Lung microvascular endothelial cell (primary cell): ENCODE measurements around the gene MAN2A1. TPM values are rescaled to one million over a fixed set of nuclear protein-coding genes. Genes with fewer than 3 reads are reported as not detected.

ENCODE experiments used
- DNase-seq, 2 donors: peaks; one replicate each; pipeline versions ENCODE4 v3.0.0 to v3.0.0-alpha.2; 2010; ENCODE audit warnings: low read depth in 2 of 2
- total RNA-seq: library from RNA; depleted of rRNA; stranded (reverse); fragments of >200 nt; gene quantifications from 2 replicates; pipeline ENCODE4 v1.2.1, GENCODE V29; 2014

The MAN2A1 gene
- total RNA-seq, 1 donor from 2014 or later, result 45.4 TPM

- DNase-seq, result no peak
Measured at GRCh38 chr5:109681763-109682162, 8.0 kb upstream of the MAN2A1 start.

GRCh38 chr5:109682383-109682782 lies 7.3 kb upstream of the MAN2A1 start:
- no peak for DNase-seq

- no peak for DNase-seq
Measured at GRCh38 chr5:109685916-109686315, 3.8 kb upstream of the MAN2A1 start.

GRCh38 chr5:109688630-109688969 lies 1.1 kb upstream of the MAN2A1 start:
- peak; percentile 52 to 61 for DNase-seq

DNA sequence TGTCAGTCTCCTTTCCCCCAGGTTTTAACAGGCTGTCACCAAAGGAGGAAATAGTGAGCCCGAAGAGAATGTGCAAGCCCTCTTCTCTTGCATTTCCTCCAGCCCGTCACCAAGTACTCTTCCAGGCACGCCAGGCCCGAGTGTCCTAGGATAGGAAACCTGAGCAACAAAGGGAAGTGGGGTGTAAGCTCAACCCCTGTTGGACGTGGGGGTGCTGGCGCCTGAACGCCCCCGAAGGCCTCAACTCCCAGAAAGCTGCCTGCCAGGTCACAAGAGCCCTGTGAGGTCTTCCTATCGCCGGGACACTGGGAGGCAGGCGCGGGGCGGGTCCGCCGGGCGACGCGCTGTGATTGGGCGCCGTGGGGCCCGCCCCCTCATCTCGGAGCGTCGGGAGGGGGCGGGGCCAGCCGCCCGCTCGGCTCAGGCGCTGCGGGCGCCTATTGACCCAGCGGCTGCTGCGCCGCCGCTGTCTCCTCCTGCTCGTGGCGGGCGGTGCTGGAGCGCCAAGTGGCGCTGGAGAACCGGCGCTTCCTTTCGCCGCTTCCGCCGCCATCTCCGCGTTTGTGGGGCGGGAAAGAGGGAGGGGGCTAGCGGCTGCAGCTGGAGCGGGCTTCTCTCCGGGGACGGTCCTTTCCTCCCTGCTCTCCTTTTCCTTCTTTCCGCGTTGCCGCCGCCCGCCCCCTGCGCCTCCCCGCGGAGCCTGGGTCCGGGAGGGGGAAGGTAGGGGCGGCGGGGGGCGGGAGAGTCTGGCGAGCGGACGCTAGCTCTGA lies 572 bp upstream of the MAN2A1 start:
- peak; percentile 92 to 93 for DNase-seq

DNA sequence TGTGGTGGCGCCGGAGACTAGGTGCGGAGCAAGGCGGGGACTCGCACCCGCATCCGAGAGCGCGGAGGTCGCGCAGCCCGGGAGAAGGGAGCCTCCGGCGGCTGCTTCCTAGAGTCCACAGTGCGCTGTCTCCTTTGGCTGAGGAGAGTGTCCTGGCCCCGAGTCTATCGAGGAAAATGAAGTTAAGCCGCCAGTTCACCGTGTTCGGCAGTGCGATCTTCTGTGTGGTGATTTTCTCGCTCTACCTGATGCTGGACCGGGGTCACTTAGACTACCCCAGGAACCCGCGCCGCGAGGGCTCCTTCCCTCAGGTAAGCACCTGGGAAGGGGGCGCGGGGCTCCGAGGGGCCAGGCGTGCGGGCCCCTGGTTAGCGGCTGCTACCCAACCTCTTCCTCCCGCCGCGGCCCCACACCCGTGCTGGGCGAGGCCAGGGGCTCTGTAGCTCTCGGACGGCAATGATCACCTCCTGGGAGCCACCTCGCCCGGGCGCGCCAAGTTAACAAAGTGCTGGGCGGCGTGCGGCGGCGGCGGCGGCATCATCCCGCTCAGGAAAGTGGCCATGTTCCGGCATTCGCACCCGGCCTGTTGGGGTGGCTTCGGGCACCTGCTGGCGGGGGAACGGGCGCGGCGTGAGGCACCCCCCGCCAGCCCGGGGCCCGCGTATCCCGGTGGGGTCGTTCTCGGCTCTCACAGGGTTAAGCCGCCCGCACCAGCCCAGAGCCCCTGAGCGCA lies 681 bp downstream of the MAN2A1 start:
- DNase-seq, result peak; percentile 39 to 47

DNA sequence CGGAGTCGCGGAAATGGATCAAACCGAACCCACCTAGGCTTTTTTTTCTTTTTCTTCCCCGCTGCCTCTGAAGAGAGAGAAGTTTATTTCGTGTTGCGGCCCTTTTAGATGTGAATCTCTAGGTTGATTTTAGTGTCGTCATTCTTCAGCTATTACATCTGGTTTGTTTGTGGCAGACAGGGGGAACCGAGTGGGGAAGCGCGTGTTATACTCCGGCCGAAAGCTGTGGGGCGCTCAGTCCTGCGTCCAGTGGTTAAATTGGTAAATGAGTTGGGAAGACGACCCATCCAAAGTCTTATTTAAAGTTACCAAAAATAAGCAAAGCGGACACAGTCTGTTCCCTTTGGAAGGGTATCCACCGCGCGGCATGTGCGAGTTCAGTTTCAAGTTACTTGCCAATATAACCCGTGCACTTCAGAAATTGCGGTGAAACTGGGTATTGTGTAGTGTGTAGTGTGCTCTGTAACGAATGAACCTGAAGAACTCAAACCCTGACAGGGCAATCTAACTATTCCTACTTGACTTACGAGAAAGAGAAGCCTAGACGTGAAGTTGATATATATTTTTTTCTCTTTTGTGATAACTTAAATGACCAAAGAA lies 1.3 kb downstream of the MAN2A1 start:
- DNase-seq, result peak; percentile 89 to 90

DNA sequence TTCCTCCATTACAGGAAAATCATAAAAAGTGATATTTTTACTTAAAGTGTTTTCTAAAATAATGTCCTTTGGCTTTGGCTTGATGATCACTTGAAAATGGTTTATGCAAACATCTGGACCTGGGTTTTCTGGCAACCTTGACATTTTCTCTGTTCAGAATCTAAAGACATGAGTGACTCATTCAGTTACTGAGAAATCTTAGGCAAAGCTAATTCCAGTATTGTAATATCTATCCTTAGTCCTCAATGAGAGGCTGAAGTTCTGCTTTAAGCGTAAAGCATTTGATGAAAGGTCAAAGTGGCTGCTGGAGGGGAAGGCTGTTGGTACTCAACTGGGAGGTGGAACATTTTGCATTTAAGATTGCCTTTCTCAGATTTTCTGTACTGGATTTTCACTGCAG lies 2.3 kb downstream of the MAN2A1 start:
- DNase-seq, result peak in 1 of 2 donors; percentile 35

- DNase-seq, result no peak
Measured at GRCh38 chr5:109692852-109693251, 3.1 kb downstream of the MAN2A1 start.

- DNase-seq, result no peak
Measured at GRCh38 chr5:109693535-109694400, 4.0 kb downstream of the MAN2A1 start.

- DNase-seq, result peak in 1 of 2 donors; percentile 53
Measured at GRCh38 chr5:109694451-109694891, 4.7 kb downstream of the MAN2A1 start.

GRCh38 chr5:109695005-109695926 lies 5.5 kb downstream of the MAN2A1 start:
- DNase-seq, result no peak

DNA sequence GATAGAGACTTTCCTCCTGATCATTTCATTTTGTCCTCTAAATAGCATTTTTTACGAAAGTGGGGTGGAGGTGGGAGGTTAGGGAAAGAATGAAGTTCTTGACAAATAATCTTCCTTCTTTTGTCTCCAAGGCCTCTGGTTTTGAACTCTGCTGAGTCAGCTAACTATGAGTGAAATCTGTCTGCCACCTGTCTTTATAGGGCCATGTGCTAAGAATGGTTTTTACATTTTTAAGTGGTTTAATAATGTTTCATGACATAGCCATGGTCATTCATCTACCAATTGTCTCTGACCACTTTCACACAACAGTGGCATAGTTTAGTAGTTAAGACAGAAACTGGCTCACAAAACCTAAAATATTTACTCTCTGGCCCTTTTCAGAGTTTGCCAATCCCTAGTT lies 7.6 kb downstream of the MAN2A1 start:
- DNase-seq, result no peak

DNA sequence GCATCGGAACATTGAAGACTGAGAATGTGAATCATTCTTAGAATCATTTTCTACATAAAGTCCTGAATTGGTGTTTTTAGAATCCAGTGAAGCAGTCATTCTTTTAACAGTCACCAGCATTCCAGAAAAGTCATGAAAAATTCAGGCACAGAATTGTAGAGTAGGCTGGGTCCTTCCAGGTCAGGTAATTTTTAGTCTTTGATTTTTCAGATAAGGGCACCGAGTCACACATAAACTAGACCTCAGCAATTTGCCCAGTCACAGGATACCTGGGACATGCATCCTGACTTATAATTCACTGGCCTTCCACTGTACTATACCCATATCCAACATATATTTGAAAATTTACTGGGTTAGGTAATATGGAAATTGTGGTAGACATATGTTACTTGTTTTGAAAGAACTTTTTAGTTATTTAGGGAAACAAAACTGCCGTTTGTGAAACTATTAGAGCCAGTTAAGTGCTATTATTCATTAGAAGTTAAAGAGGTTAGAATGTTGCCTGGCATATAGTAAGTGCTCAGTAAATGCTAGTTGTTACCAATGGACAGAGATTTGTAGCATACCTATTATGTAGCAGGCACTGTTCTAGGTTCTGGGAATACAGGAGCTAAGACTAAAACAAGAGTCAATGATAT lies 10.9 kb downstream of the MAN2A1 start:
- no peak for DNase-seq

- no peak for DNase-seq
Measured at GRCh38 chr5:109701252-109701651, 11.5 kb downstream of the MAN2A1 start.

GRCh38 chr5:109701792-109702191 lies 12.1 kb downstream of the MAN2A1 start:
- no peak for DNase-seq

DNA sequence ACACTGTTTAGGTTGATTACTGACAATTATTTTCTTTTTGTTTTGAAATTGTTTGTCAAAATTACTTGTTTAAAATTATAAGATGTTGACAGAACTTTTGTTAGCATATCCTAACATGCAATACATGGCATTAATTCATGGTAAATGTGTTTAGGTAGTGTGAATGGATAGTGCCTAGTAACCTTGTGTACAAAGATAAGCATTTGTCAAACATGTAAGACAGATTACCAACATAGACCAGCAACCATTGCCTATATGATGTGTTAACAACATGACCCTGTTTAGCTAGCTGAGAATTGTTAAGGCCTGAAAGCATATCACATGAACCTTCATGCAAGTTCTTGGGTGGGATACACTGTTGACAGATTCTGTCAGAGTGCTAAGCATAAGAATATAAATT lies 13.4 kb downstream of the MAN2A1 start:
- no peak for DNase-seq

DNA sequence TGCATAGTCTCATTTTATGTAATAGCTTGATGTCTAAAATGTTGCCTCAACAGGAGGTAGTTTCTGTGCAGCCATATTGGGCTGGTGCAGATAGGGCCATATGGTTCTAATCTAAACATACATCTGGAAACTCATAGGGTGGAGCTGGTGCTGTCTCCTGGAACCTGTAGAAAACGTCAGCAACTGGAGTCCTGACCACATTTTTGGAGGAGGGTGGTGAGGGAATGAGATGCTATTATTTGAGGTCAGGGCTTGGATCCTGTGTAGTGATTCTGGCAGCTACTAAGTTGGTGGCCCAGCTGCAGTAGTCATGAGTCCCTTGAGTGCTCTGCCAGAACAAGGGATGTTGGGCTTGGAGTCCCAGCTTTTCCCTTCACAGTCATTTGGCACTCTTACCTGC lies 14.1 kb downstream of the MAN2A1 start:
- DNase-seq, result no peak

- no peak for DNase-seq
Measured at GRCh38 chr5:109704282-109704952, 14.7 kb downstream of the MAN2A1 start.
